ENCODE measurements around the gene DNM1. TPM values are rescaled to one million over a fixed set of nuclear protein-coding genes. Genes with fewer than 3 reads are reported as not detected.
A peak's percentile ranks its signal among the peaks of the same experiment; 100 is the strongest.

DNM1 gene
- total RNA-seq, 1 donor from 2014 or later = 276 TPM

- TF ChIP-seq CTCF (IDR thresholded peaks at IDR 0.05; ENCODE audit: partially characterized antibody, unreplicated experiment) = no peak
- peaks cover 8% of the 10 kb centered on the region for H3K4me1 Mint-ChIP-seq (ENCODE audit: low read depth, unreplicated experiment)
- peaks cover 6% of the 10 kb centered on the region for H3K9me3 Mint-ChIP-seq (ENCODE audit: unreplicated experiment)
- H3K36me3 Mint-ChIP-seq (ENCODE audit: unreplicated experiment) = no peaks in the 10 kb centered on the region
- peaks cover 9% of the 10 kb centered on the region for H3K27me3 Mint-ChIP-seq (ENCODE audit: unreplicated experiment)
- no peak for DNase-seq
- no peak overlapping the region for H3K27ac Mint-ChIP-seq (ENCODE audit: unreplicated experiment)
- H3K4me3 Mint-ChIP-seq (ENCODE audit: unreplicated experiment) = peak overlapping the region; percentile 57
Measured at GRCh38 chr9:128208386-128208785, 5.2 kb downstream of the DNM1 start.

DNA sequence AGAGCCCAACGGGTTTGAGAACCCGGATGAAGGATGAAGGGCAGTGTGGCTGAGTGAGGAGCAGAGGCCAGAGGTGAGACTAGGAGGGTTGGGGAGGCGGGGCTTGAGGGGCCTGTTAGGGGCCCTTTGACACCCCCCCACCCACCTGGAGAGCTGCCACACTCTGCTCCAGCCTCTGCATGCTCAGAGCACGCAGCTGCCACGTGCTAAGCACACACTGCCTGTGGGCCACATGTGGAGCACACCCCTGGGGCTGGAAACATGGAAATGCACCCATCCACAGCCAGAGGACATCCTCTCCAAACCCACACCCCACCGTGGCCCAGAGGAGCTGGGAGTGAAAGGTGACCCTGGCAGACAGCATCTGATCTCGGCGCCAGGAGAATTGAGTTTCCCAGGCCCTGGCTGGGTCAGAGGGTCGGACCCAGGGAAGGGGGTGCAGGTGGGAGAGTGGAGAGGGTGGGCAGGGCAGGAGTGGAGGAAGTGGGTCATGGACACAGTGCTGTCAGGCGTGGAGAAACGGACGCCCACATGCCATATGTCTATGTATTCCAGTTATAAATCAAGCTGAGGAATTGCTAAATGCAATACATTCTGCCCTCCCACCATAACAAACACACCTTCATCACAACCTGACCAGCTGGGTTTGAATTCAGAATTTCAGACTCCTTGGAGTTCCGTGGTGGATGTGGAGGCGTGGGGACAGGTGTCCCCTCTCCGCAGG is 5.9 kb downstream of the DNM1 start:
- no peak overlapping the region for H3K4me3 Mint-ChIP-seq (ENCODE audit: unreplicated experiment)
- TF ChIP-seq CTCF (IDR thresholded peaks at IDR 0.05; ENCODE audit: partially characterized antibody, unreplicated experiment) = no peak
- peaks cover 8% of the 10 kb centered on the region for H3K4me1 Mint-ChIP-seq (ENCODE audit: low read depth, unreplicated experiment)
- no peaks in the 10 kb centered on the region for H3K36me3 Mint-ChIP-seq (ENCODE audit: unreplicated experiment)
- H3K9me3 Mint-ChIP-seq (ENCODE audit: unreplicated experiment) = peaks cover 6% of the 10 kb centered on the region
- H3K27me3 Mint-ChIP-seq (ENCODE audit: unreplicated experiment) = peaks cover 9% of the 10 kb centered on the region
- no peak overlapping the region for H3K27ac Mint-ChIP-seq (ENCODE audit: unreplicated experiment)
- DNase-seq = no peak

DNA sequence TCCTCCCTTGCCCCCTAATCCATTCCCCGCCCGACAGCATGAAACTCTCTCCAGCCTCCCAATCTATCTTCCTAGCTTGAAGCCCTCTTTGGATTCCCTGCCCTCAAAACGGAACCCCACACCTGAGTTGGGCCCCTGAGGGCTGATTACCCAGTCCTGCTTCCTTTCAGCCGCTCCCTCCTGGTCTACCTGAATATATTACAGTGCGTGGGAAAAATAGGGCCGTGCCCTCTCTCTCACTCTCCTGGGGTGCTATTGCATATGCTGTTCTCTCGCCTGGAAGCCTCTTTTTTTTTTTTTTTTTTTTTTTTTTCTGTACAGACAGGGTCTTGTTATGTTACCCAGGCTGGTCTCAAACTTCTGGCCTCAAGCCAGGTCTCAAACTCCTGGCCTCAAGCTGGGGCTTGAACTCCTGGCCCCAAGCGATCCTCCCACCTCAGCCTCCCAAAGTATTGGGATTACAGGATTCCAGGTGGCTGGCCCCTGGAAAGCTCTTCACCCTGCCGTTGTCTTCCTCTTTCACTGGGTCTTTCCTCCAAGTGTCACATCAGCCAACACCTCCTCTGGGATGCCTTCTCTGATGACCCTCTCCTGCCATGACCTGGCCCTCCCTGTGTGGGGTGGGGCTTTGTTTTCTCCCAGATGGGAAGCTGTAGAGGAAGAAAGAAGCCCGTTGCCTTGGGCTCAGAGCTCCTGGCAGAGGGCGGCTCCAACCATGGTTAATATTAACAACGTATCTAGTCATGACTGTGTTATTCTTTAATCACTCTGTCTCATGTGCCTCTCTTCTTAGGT is 8.2 kb downstream of the DNM1 start:
- Mint-ChIP-seq H3K4me3 (ENCODE audit: unreplicated experiment) (peak overlapping the region; percentile 25), H3K27me3 (ENCODE audit: unreplicated experiment) (peaks cover 2% of the 10 kb centered on the region), H3K4me1 (ENCODE audit: low read depth, unreplicated experiment) (peaks cover 9% of the 10 kb centered on the region), H3K36me3 (ENCODE audit: unreplicated experiment) (no peaks in the 10 kb centered on the region), H3K9me3 (ENCODE audit: unreplicated experiment) (peaks cover 4% of the 10 kb centered on the region), H3K27ac (ENCODE audit: unreplicated experiment) (no peak overlapping the region)
- no peak for TF ChIP-seq CTCF (IDR thresholded peaks at IDR 0.05; ENCODE audit: partially characterized antibody, unreplicated experiment)
- DNase-seq = no peak

- no peak for DNase-seq
- Mint-ChIP-seq H3K27me3 (ENCODE audit: unreplicated experiment) (peaks cover 2% of the 10 kb centered on the region), H3K36me3 (ENCODE audit: unreplicated experiment) (no peaks in the 10 kb centered on the region), H3K4me1 (ENCODE audit: low read depth, unreplicated experiment) (peaks cover 6% of the 10 kb centered on the region), H3K4me3 (ENCODE audit: unreplicated experiment) (no peak overlapping the region), H3K27ac (ENCODE audit: unreplicated experiment) (no peak overlapping the region), H3K9me3 (ENCODE audit: unreplicated experiment) (peaks cover 3% of the 10 kb centered on the region)
- no peak for TF ChIP-seq CTCF (IDR thresholded peaks at IDR 0.05; ENCODE audit: partially characterized antibody, unreplicated experiment)
Measured at GRCh38 chr9:128211981-128212281, 8.8 kb downstream of the DNM1 start.

Data from glutamatergic neuron (in vitro differentiated cells).